ENCODE data around the gene ANKRD49. TPM values are rescaled to one million over a fixed set of nuclear protein-coding genes. Genes with fewer than 3 reads are reported as not detected.
A peak's percentile ranks its signal among the peaks of the same experiment; 100 is the strongest.

The ANKRD49 gene
- total and polyA plus RNA-seq, 2 experiments from 2014 or later: 17.9 to 31.2 TPM

DNA sequence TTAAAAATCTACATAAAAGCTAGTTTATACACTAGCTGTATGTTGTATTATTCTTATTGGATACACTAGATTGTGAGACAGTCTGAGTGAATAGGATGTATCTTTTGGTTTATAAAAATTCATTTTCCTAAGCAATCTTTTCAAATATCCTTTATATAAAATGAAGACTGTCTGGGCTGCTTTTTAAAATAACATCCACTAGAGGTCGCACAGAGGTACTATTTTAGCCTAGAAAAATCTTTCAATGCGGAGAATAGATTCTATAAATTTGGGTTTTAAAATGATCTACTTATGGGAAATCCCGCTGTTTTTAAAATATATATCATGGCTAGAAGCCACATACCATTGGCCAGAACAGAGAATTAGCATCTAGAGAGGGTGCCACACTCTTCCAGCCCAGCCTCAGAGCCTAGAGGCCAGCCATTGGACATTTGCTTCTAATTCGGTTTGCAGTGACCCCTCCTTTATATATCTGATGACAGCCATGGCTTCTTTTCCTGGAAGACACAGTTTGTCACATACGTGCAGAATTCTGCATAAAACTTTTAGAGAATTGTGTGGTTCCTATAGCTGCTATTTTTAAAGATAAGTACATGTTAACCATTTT, 25.8 kb downstream of the ANKRD49 start:
- Histone ChIP-seq H2AFZ (no peak overlapping the region), H3K27me3 (peaks cover 3% of the 10 kb centered on the region), H3K4me1 (ENCODE audit: insufficient read depth) (no peaks in the 10 kb centered on the region), H4K20me1 (ENCODE audit: insufficient read depth, poor library complexity, severe bottlenecking) (no peaks in the 10 kb centered on the region), H3K9me2 (replicated peaks; ENCODE audit: insufficient read depth) (no peaks in the 10 kb centered on the region), H3K9me3 (ENCODE audit: low read depth) (no peaks in the 10 kb centered on the region), H3K4me2 (peak overlapping the region; percentile 32), H3K4me3 (no peak overlapping the region), H3K79me2 (no peaks in the 10 kb centered on the region), H3K27ac (no peak overlapping the region), H3K36me3 (replicated peaks; ENCODE audit: insufficient read depth, low read depth) (no peaks in the 10 kb centered on the region)
- 17% methylated on average over 5 of the region's 5 CpGs for WGBS (ENCODE audit: low lambda C conversion rate, missing lambda C conversion rate)
- peak; percentile 52 for DNase-seq (ENCODE audit: low spot score)
- TF ChIP-seq, protein P1, sequence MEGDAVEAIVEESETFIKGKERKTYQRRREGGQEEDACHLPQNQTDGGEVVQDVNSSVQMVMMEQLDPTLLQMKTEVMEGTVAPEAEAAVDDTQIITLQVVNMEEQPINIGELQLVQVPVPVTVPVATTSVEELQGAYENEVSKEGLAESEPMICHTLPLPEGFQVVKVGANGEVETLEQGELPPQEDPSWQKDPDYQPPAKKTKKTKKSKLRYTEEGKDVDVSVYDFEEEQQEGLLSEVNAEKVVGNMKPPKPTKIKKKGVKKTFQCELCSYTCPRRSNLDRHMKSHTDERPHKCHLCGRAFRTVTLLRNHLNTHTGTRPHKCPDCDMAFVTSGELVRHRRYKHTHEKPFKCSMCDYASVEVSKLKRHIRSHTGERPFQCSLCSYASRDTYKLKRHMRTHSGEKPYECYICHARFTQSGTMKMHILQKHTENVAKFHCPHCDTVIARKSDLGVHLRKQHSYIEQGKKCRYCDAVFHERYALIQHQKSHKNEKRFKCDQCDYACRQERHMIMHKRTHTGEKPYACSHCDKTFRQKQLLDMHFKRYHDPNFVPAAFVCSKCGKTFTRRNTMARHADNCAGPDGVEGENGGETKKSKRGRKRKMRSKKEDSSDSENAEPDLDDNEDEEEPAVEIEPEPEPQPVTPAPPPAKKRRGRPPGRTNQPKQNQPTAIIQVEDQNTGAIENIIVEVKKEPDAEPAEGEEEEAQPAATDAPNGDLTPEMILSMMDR (IDR thresholded peaks at IDR 0.05; ENCODE audit: poor library complexity): peak; percentile 81
- TF ChIP-seq EZH2 (IDR thresholded peaks at IDR 0.05; ENCODE audit: borderline replicate concordance): no peak

DNA sequence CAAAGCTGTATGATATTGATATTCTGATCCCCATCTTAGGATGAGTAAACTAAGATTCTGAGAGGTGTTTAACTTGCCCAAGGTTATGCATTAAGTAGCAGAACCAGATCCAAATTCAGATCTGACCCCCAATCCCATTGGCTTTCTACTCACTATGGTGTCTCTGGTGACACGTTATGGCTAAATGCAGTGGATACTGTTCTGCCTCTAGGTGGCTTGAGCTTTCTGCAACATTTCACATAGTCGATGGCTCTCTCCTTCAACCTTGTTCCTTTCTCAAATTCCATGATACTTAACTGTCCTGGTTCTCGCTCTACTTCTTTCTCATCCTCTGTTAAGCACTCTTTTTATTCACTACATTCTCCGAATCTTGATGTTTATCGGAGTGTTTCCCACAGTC, 27.9 kb downstream of the ANKRD49 start:
- H3K79me2 ChIP-seq: no peaks in the 10 kb centered on the region
- H3K4me3 ChIP-seq: no peak overlapping the region
- H3K4me2 ChIP-seq: no peak overlapping the region
- no peak overlapping the region for H3K27ac ChIP-seq
- H3K9me3 ChIP-seq (ENCODE audit: low read depth): no peaks in the 10 kb centered on the region
- H3K27me3 ChIP-seq: no peaks in the 10 kb centered on the region
- H3K9me2 ChIP-seq (replicated peaks; ENCODE audit: insufficient read depth): no peaks in the 10 kb centered on the region
- H2AFZ ChIP-seq: no peak overlapping the region
- DNase-seq (ENCODE audit: low spot score): no peak
- WGBS (ENCODE audit: low lambda C conversion rate, missing lambda C conversion rate): 57% methylated on average over 5 of the region's 5 CpGs
- H3K4me1 ChIP-seq (ENCODE audit: insufficient read depth): peaks cover 11% of the 10 kb centered on the region
- no peaks in the 10 kb centered on the region for H4K20me1 ChIP-seq (ENCODE audit: insufficient read depth, poor library complexity, severe bottlenecking)
- TF ChIP-seq EZH2phosphoT487 (IDR thresholded peaks at IDR 0.05; ENCODE audit: low read depth, severe bottlenecking, unreplicated experiment): no peak
- no peak for TF ChIP-seq EZH2 (IDR thresholded peaks at IDR 0.05; ENCODE audit: borderline replicate concordance)
- TF ChIP-seq, protein P1 (IDR thresholded peaks at IDR 0.05; ENCODE audit: poor library complexity): peak; percentile 33
- H3K36me3 ChIP-seq (replicated peaks; ENCODE audit: insufficient read depth, low read depth): no peaks in the 10 kb centered on the region

DNA sequence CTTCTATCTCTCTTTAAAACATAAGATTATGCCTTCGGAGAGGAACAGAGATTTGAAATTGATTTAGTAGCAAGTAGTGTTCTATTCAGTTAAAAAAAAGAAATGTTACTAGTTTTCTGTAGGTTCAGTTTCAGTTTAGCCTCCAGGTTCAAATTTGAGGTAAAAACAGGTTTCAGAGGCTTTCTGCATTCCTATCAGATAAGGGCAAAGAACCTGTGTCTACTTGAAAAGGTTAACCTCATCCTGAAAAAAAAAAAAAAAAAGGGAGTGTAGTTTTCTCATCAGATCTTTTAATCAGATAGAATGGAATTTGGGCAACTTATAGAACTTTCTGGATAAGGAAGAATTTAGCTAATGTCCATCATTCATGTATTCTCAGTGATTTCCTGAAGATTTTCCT, 30.6 kb downstream of the ANKRD49 start:
- peaks cover 11% of the 10 kb centered on the region for H3K4me1 ChIP-seq (ENCODE audit: insufficient read depth)
- no peaks in the 10 kb centered on the region for H3K9me2 ChIP-seq (replicated peaks; ENCODE audit: insufficient read depth)
- H3K27ac ChIP-seq: no peak overlapping the region
- 93% methylated on average over 1 of the region's 1 CpG for WGBS (ENCODE audit: low lambda C conversion rate, missing lambda C conversion rate)
- H3K27me3 ChIP-seq: no peaks in the 10 kb centered on the region
- no peak for TF ChIP-seq EZH2phosphoT487 (IDR thresholded peaks at IDR 0.05; ENCODE audit: low read depth, severe bottlenecking, unreplicated experiment)
- no peak for TF ChIP-seq EZH2 (IDR thresholded peaks at IDR 0.05; ENCODE audit: borderline replicate concordance)
- TF ChIP-seq, protein P1 (IDR thresholded peaks at IDR 0.05; ENCODE audit: poor library complexity): no peak
- H2AFZ ChIP-seq: no peak overlapping the region
- H3K36me3 ChIP-seq (replicated peaks; ENCODE audit: insufficient read depth, low read depth): no peaks in the 10 kb centered on the region
- H4K20me1 ChIP-seq (ENCODE audit: insufficient read depth, poor library complexity, severe bottlenecking): no peaks in the 10 kb centered on the region
- DNase-seq (ENCODE audit: low spot score): no peak
- H3K79me2 ChIP-seq: no peaks in the 10 kb centered on the region
- no peak overlapping the region for H3K4me3 ChIP-seq
- H3K4me2 ChIP-seq: no peak overlapping the region
- H3K9me3 ChIP-seq (ENCODE audit: low read depth): no peaks in the 10 kb centered on the region
